CD4-positive, alpha-beta memory T cell (primary cell): ENCODE results near the gene GALNT17. TPM values are rescaled to one million over a fixed set of nuclear protein-coding genes. Genes with fewer than 3 reads are reported as not detected.
"Not testable (repeated sequence)": the region's sequence is repeated elsewhere in the genome, so short reads cannot be mapped to it uniquely, and the experiment has no call there.

Source experiments
- CTCF ChIA-PET: fragments of 350-600 bp; sonication (Branson Sonifier 250); formaldehyde crosslinking; loops from one replicate; lab custom pipeline; 2021; ENCODE audit warnings: inconsistent platforms; ENCODE audit not compliant: partially characterized antibody; lab: Charles Lee
- POLR2A ChIA-PET: fragments of 350-600 bp; sonication (Branson Sonifier 250); formaldehyde crosslinking; loops from one replicate; lab custom pipeline; 2021; ENCODE audit not compliant: partially characterized antibody; lab: Charles Lee
- DNase-seq, 5 donors: peaks; one replicate each; pipeline versions ENCODE4 v3.0.0 to v3.0.0-alpha.2; 2020 to 2022; ENCODE audit warnings: mixed read lengths in 1 of 5
- H3K27ac ChIP-seq: one replicate; pipeline ENCODE4 v1.7.0; 2013; ENCODE audit warnings: low read depth, low read length
- H3K27me3 ChIP-seq: 2 replicates; pipeline ENCODE4 v1.7.0; 2013; ENCODE audit warnings: mild to moderate bottlenecking, low read length, moderate library complexity; ENCODE audit not compliant: insufficient read depth
- H3K36me3 ChIP-seq: 2 replicates; pipeline ENCODE4 v1.7.0; 2013; ENCODE audit warnings: mild to moderate bottlenecking, low read length, moderate library complexity; ENCODE audit not compliant: insufficient read depth
- H3K4me1 ChIP-seq: 2 replicates; pipeline ENCODE4 v1.7.0; 2013; ENCODE audit warnings: mild to moderate bottlenecking, low read length, moderate library complexity; ENCODE audit not compliant: insufficient read depth
- H3K4me3 ChIP-seq, 2 donors: one replicate each; pipeline ENCODE4 v1.7.0; 2013; ENCODE audit warnings: low read length in 2 of 2, mild to moderate bottlenecking in 1 of 2
- H3K9me3 ChIP-seq, 2 donors: one replicate each; pipeline ENCODE4 v1.7.0; 2013; ENCODE audit warnings: low read length in 2 of 2, control low read depth in 1 of 2; ENCODE audit not compliant: control insufficient read depth in 1 of 2
- H3K27ac Mint-ChIP-seq, 7 donors: one replicate each; pipeline ENCODE4 v1.8.0; 2020 to 2021; ENCODE audit warnings: mixed read lengths in 7 of 7, mild to moderate bottlenecking in 6 of 7, inconsistent platforms in 3 of 7, moderate library complexity in 3 of 7
- H3K27me3 Mint-ChIP-seq, 2 donors: one replicate each; pipeline ENCODE4 v1.8.0; 2020 to 2021; ENCODE audit warnings: mixed read lengths in 2 of 2
- H3K36me3 Mint-ChIP-seq, 2 donors: one replicate each; pipeline ENCODE4 v1.8.0; 2020 to 2021; ENCODE audit warnings: mixed read lengths in 2 of 2, inconsistent platforms in 1 of 2, mild to moderate bottlenecking in 1 of 2
- H3K4me1 Mint-ChIP-seq, 4 donors: one replicate each; pipeline ENCODE4 v1.8.0; 2020 to 2021; ENCODE audit warnings: mixed read lengths in 4 of 4, mild to moderate bottlenecking in 1 of 4
- H3K4me3 Mint-ChIP-seq, 8 donors: one replicate each; pipeline ENCODE4 v1.8.0; 2020 to 2021; ENCODE audit warnings: mixed read lengths in 8 of 8, mild to moderate bottlenecking in 7 of 8, moderate library complexity in 6 of 8, inconsistent platforms in 3 of 8
- H3K9me3 Mint-ChIP-seq, 8 donors: one replicate each; pipeline ENCODE4 v1.8.0; 2020 to 2021; ENCODE audit warnings: mixed read lengths in 8 of 8, mild to moderate bottlenecking in 5 of 8, inconsistent platforms in 3 of 8, moderate library complexity in 1 of 8
- intact Hi-C: fragments of 100-400 bp; cut with micrococcal nuclease; formaldehyde crosslinking; loops from one replicate; pipeline ENCODE4 v1.15.1; 2023
- polyA plus RNA-seq, 2 donors: library from polyadenylated mRNA; unstranded; fragments of 300-500 nt; fragmentation: Illumina TruSeq; gene quantifications; one replicate each; pipeline ENCODE4 v1.2.3, GENCODE V29; 2021
- total RNA-seq, 2 experiments: library from RNA; stranded (reverse); gene quantifications; one replicate each; pipeline ENCODE4 v1.2.3, GENCODE V29; 2021

Gene GALNT17
- total and polyA plus RNA-seq, 4 experiments from 2014 or later: not detected

- Mint-ChIP-seq H3K36me3 (no peaks in the 10 kb centered on the region), H3K27me3 (no peaks in the 10 kb centered on the region), H3K27ac (peak overlapping the region in 1 of 7 donors; percentile 60), H3K4me3 (no peak overlapping the region), H3K9me3 (peaks cover 0 to 2% (median 0%) of the 10 kb centered on the region in 8 donors), H3K4me1 (peaks cover 0 to 7% (median 2%) of the 10 kb centered on the region in 4 donors)
- H3K4me1 ChIP-seq: no peaks in the 10 kb centered on the region
- H3K27ac ChIP-seq: no peak overlapping the region
- peak; percentile 37 to 55 (median 46) for DNase-seq
- no peaks in the 10 kb centered on the region for H3K9me3 ChIP-seq
- ChIA-PET POLR2A (interaction anchor here (1.4 kb wide), 1 partner anchor 904 kb away, joined by 4 read pairs; no protein-coding TSS in a partner anchor), CTCF (interaction anchor here (0.7 to 8.7 kb wide), 13 partner anchors 9 to 1820 kb away, joined by 3 to 52 read pairs (median 4); no protein-coding TSS in a partner anchor)
- intact Hi-C loops: no loop called here
- no peaks in the 10 kb centered on the region for H3K36me3 ChIP-seq
- H3K4me3 ChIP-seq: no peak overlapping the region
- no peaks in the 10 kb centered on the region for H3K27me3 ChIP-seq
These were observed 601.3 kb downstream of the GALNT17 start for GRCh38 chr7:71733107-71733870.

DNA sequence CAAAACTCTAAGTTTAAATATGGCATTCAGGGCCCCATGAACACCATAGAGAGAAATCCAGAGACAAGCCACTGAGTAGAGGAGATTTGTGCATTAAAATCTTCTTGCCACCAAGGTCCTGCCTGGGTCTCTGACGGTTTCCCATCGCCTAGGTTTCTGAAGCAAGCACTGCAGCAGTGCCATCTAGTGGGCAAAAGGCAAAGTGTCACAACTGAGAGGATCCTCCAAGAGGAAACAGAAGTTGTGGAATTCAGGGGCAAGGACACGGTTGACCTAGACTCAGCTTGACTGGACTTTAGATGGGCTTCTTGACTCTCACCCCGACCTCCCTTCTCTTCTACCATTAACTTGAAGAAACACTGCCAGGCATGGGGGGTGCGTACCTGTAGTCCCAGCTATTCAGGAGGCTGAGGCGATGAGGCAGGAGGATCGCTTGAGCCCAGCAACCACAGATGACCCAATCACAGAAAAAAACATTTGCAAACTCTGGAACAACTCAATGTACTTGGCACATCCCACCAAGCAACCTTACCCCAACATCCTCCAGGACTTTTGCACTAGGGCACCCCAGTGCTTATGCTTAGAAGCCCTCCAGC, 604.1 kb downstream of the GALNT17 start:
- intact Hi-C loops: no loop called here
- peaks cover 0 to 7% (median 2%) of the 10 kb centered on the region in 4 donors for H3K4me1 Mint-ChIP-seq
- no peaks in the 10 kb centered on the region for H3K4me1 ChIP-seq
- H3K27me3 Mint-ChIP-seq: no peaks in the 10 kb centered on the region
- H3K36me3 Mint-ChIP-seq: no peaks in the 10 kb centered on the region
- no peak overlapping the region for H3K27ac Mint-ChIP-seq
- ChIA-PET CTCF (interaction anchor here (0.6 to 8.7 kb wide), 13 partner anchors 8 to 1637 kb away, joined by 3 to 52 read pairs (median 3); no protein-coding TSS in a partner anchor), POLR2A (no interaction called here)
- no peak overlapping the region for H3K27ac ChIP-seq
- H3K9me3 Mint-ChIP-seq: peaks cover 0 to 2% (median 0%) of the 10 kb centered on the region in 8 donors
- peak in 4 of 5 donors; percentile 10 to 35 (median 15) for DNase-seq
- no peaks in the 10 kb centered on the region for H3K36me3 ChIP-seq
- H3K4me3 Mint-ChIP-seq: no peak overlapping the region
- no peaks in the 10 kb centered on the region for H3K9me3 ChIP-seq
- H3K27me3 ChIP-seq: no peaks in the 10 kb centered on the region
- no peak overlapping the region for H3K4me3 ChIP-seq

DNA sequence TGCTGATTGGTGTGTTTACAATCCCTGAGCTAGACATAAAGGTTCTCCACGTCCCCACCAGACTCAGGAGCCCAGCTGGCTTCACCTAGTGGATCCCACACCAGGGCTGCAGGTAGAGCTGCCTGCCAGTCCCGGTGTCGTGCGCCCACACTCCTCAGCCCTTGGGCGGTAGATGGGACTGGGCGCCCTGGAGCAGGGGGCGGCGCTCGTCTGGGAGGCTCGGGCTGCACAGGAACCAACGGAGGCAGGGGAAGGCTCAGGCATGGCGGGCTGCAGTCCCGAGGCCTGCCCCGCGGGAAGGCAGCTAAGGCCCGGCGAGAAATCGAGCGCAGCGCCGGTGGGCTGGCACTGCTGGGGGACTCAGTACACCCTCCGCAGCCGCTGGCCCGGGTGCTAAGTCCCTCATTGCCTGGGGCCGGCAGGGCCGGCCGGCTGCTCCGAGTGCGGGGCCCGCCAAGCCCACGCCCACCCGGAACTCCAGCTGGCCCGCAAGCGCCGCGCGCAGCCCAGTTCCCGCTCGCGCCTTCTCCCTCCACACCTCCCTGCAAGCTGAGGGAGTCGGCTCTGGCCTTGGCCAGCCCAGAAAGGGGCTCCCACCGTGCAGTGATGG, 606.1 kb downstream of the GALNT17 start:
- H3K36me3 Mint-ChIP-seq, H3K4me3 ChIP-seq, H3K27ac ChIP-seq, intact Hi-C loops, POLR2A ChIA-PET, H3K27me3 Mint-ChIP-seq, DNase-seq, H3K4me1 ChIP-seq, H3K9me3 Mint-ChIP-seq, H3K27me3 ChIP-seq, H3K9me3 ChIP-seq, H3K36me3 ChIP-seq, H3K4me1 Mint-ChIP-seq, H3K4me3 Mint-ChIP-seq, H3K27ac Mint-ChIP-seq: not testable (repeated sequence)
- CTCF ChIA-PET: interaction anchor here (0.8 to 8.7 kb wide), 3 partner anchors 10 to 908 kb away, joined by 3 to 52 read pairs (median 4); no protein-coding TSS in a partner anchor

DNA sequence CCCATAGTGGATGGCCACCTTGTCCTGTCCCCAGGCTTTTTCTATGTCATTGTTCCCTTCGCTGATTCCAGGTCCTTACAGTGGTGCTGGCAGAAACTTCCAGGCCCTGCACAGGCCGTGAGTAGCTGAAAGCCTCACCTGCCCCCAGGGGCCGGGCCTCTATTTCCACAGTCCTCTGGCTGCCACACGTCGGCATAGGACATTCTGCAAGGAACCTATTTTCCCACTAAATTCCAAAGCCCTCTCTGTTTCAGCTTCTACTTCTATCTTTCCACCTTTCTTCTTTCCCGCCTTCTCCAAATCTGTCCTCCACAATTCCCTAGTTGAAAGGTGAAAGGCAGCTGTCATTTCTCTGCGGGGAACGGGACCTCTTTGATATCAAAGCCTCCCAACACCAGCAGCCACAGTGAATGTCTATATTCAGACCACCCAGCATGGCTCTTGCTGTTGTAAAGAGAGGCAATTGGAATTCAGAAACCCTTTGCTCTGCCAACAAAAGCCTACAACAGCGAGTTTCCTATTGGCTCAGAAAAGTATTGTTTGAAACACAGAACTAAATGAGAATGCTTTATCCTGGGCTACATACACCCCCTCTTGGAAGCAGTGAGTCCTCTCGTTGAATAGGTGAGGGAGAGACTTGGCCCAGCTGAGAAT, 607.7 kb downstream of the GALNT17 start:
- H3K36me3 Mint-ChIP-seq: no peaks in the 10 kb centered on the region
- no peaks in the 10 kb centered on the region for H3K9me3 ChIP-seq
- H3K4me3 ChIP-seq: no peak overlapping the region
- intact Hi-C loops: no loop called here
- no peak overlapping the region for H3K4me3 Mint-ChIP-seq
- H3K4me1 Mint-ChIP-seq: no peaks in the 10 kb centered on the region
- ChIA-PET CTCF (interaction anchor here (1.6 kb wide), 1 partner anchor 8 kb away, joined by 6 read pairs; no protein-coding TSS in a partner anchor), POLR2A (no interaction called here)
- no peaks in the 10 kb centered on the region for H3K27me3 Mint-ChIP-seq
- no peaks in the 10 kb centered on the region for H3K27me3 ChIP-seq
- no peak for DNase-seq
- H3K36me3 ChIP-seq: no peaks in the 10 kb centered on the region
- no peak overlapping the region for H3K27ac ChIP-seq
- no peaks in the 10 kb centered on the region for H3K4me1 ChIP-seq
- H3K27ac Mint-ChIP-seq: no peak overlapping the region
- H3K9me3 Mint-ChIP-seq: peaks cover 0 to 5% (median 0%) of the 10 kb centered on the region in 8 donors

DNA sequence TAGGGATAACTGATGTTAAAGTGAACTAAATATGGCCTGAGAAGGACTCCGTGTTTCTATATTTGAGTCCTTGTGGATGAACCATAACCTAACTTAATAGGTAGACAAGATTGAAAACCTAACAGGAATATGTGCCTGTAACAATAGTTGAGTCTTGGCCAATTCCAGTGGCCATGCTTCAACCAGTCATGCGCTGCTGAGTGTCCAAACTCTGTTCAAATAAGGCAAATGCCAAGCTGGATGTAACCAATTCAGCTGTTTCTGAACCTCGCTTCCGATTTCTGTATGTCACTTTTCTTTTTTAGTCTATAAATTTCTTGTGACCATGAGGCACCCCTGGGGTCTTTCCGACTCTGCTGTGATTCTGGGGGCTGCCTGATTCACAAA, 608.2 kb downstream of the GALNT17 start:
- CTCF ChIA-PET: interaction anchor here (1.6 kb wide), 1 partner anchor 9 kb away, joined by 6 read pairs; no protein-coding TSS in a partner anchor
- Histone ChIP-seq H3K27me3 (no peaks in the 10 kb centered on the region), H3K27ac (no peak overlapping the region), H3K9me3 (no peaks in the 10 kb centered on the region), H3K36me3 (no peaks in the 10 kb centered on the region), H3K4me1 (no peaks in the 10 kb centered on the region), H3K4me3 (no peak overlapping the region)
- H3K27me3 Mint-ChIP-seq: no peaks in the 10 kb centered on the region
- POLR2A ChIA-PET: no interaction called here
- intact Hi-C loops: no loop called here
- no peak overlapping the region for H3K4me3 Mint-ChIP-seq
- no peak for DNase-seq
- no peaks in the 10 kb centered on the region for H3K4me1 Mint-ChIP-seq
- no peaks in the 10 kb centered on the region for H3K36me3 Mint-ChIP-seq
- peaks cover 0 to 5% (median 2%) of the 10 kb centered on the region in 8 donors for H3K9me3 Mint-ChIP-seq
- peak overlapping the region in 1 of 7 donors; percentile 8 for H3K27ac Mint-ChIP-seq

GRCh38 chr7:71746006-71746405, 614.1 kb downstream of the GALNT17 start:
- Mint-ChIP-seq H3K27ac (peak overlapping the region in 1 of 7 donors; percentile 14), H3K9me3 (peaks cover 0 to 18% (median 5%) of the 10 kb centered on the region in 8 donors), H3K4me1 (no peaks in the 10 kb centered on the region), H3K4me3 (no peak overlapping the region), H3K36me3 (no peaks in the 10 kb centered on the region), H3K27me3 (peaks cover 3 to 4% of the 10 kb centered on the region in 2 donors)
- Histone ChIP-seq H3K36me3 (no peaks in the 10 kb centered on the region), H3K4me3 (no peak overlapping the region), H3K27me3 (no peaks in the 10 kb centered on the region), H3K4me1 (no peaks in the 10 kb centered on the region), H3K9me3 (no peaks in the 10 kb centered on the region), H3K27ac (no peak overlapping the region)
- DNase-seq: no peak
- CTCF ChIA-PET: interaction anchor here (1.6 to 1.7 kb wide), 2 partner anchors 10 to 12 kb away, joined by 8 to 11 read pairs; no protein-coding TSS in a partner anchor
- POLR2A ChIA-PET: no interaction called here
- intact Hi-C loops: no loop called here
